Measurements from ENCODE around the gene SETBP1.

The SETBP1 gene

GRCh38 chr18:44723411-44723810 is 42.7 kb downstream of the SETBP1 start:
- peak overlapping the region; percentile 94 for H3K27ac Mint-ChIP-seq
- ATAC-seq (ENCODE audit: low read depth) (peak; percentile 68), DNase-seq (ENCODE audit: low spot score in 2 of 2) (peak in 1 of 2 donors; percentile 48)
- peaks cover 10% of the 10 kb centered on the region for H3K36me3 Mint-ChIP-seq
- H3K9me3 Mint-ChIP-seq: no peaks in the 10 kb centered on the region
- peak overlapping the region; percentile 65 for H3K4me3 Mint-ChIP-seq
- no peaks in the 10 kb centered on the region for H3K27me3 Mint-ChIP-seq
- peaks cover 87% of the 10 kb centered on the region for H3K4me1 Mint-ChIP-seq

- peak overlapping the region; percentile 94 for H3K27ac Mint-ChIP-seq
- peaks cover 87% of the 10 kb centered on the region for H3K4me1 Mint-ChIP-seq
- DNase-seq (ENCODE audit: low spot score in 2 of 2): no peak
- H3K4me3 Mint-ChIP-seq: peak overlapping the region; percentile 65
- ATAC-seq (ENCODE audit: low read depth): no peak
- no peaks in the 10 kb centered on the region for H3K27me3 Mint-ChIP-seq
- peaks cover 9% of the 10 kb centered on the region for H3K36me3 Mint-ChIP-seq
- H3K9me3 Mint-ChIP-seq: no peaks in the 10 kb centered on the region
These were observed 43.6 kb downstream of the SETBP1 start for GRCh38 chr18:44724105-44724778.

GRCh38 chr18:44725300-44726058 is 44.8 kb downstream of the SETBP1 start:
- peak; percentile 53 for ATAC-seq (ENCODE audit: low read depth)
- peaks cover 89% of the 10 kb centered on the region for H3K4me1 Mint-ChIP-seq
- H3K36me3 Mint-ChIP-seq: peaks cover 7% of the 10 kb centered on the region
- no peaks in the 10 kb centered on the region for H3K9me3 Mint-ChIP-seq
- peak in 1 of 2 donors; percentile 21 for DNase-seq (ENCODE audit: low spot score in 2 of 2)
- H3K27me3 Mint-ChIP-seq: no peaks in the 10 kb centered on the region
- peak overlapping the region; percentile 18 for H3K4me3 Mint-ChIP-seq
- H3K27ac Mint-ChIP-seq: peak overlapping the region; percentile 94

GRCh38 chr18:44726059-44726421 is 45.4 kb downstream of the SETBP1 start:
- no peak overlapping the region for H3K4me3 Mint-ChIP-seq
- H3K36me3 Mint-ChIP-seq: peaks cover 6% of the 10 kb centered on the region
- peaks cover 90% of the 10 kb centered on the region for H3K4me1 Mint-ChIP-seq
- DNase-seq (ENCODE audit: low spot score in 2 of 2): no peak
- ATAC-seq (ENCODE audit: low read depth): no peak
- no peaks in the 10 kb centered on the region for H3K27me3 Mint-ChIP-seq
- no peaks in the 10 kb centered on the region for H3K9me3 Mint-ChIP-seq
- H3K27ac Mint-ChIP-seq: peak overlapping the region; percentile 94

- DNase-seq (ENCODE audit: low spot score in 2 of 2) (no peak), ATAC-seq (ENCODE audit: low read depth) (no peak)
- Mint-ChIP-seq H3K9me3 (no peaks in the 10 kb centered on the region), H3K27me3 (no peaks in the 10 kb centered on the region), H3K4me3 (no peak overlapping the region), H3K4me1 (peaks cover 90% of the 10 kb centered on the region), H3K27ac (peak overlapping the region; percentile 94), H3K36me3 (peaks cover 6% of the 10 kb centered on the region)
These were observed 46.6 kb downstream of the SETBP1 start for GRCh38 chr18:44727291-44727690.

- Mint-ChIP-seq H3K27me3 (no peaks in the 10 kb centered on the region), H3K36me3 (peaks cover 10% of the 10 kb centered on the region), H3K27ac (peak overlapping the region; percentile 88), H3K4me3 (peak overlapping the region; percentile 43), H3K9me3 (no peaks in the 10 kb centered on the region), H3K4me1 (peaks cover 80% of the 10 kb centered on the region)
- no peak for DNase-seq (ENCODE audit: low spot score in 2 of 2)
- ATAC-seq (ENCODE audit: low read depth): peak; percentile 30
These were observed 49.0 kb downstream of the SETBP1 start for GRCh38 chr18:44729631-44730101.

- ATAC-seq (ENCODE audit: low read depth) (no peak), DNase-seq (ENCODE audit: low spot score in 2 of 2) (no peak)
- H3K4me1 Mint-ChIP-seq: peaks cover 78% of the 10 kb centered on the region
- peaks cover 11% of the 10 kb centered on the region for H3K36me3 Mint-ChIP-seq
- H3K27me3 Mint-ChIP-seq: no peaks in the 10 kb centered on the region
- peak overlapping the region; percentile 73 for H3K4me3 Mint-ChIP-seq
- H3K9me3 Mint-ChIP-seq: no peaks in the 10 kb centered on the region
- peak overlapping the region; percentile 88 for H3K27ac Mint-ChIP-seq
These were observed 50.3 kb downstream of the SETBP1 start for GRCh38 chr18:44730803-44731529.

- Mint-ChIP-seq H3K27me3 (no peaks in the 10 kb centered on the region), H3K4me1 (peaks cover 76% of the 10 kb centered on the region), H3K36me3 (peaks cover 13% of the 10 kb centered on the region), H3K9me3 (no peaks in the 10 kb centered on the region), H3K27ac (peak overlapping the region; percentile 88), H3K4me3 (peak overlapping the region; percentile 73)
- ATAC-seq (ENCODE audit: low read depth) (peak; percentile 80), DNase-seq (ENCODE audit: low spot score in 2 of 2) (peak in 1 of 2 donors; percentile 33)
These were observed 51.0 kb downstream of the SETBP1 start for GRCh38 chr18:44731530-44732237.

- ATAC-seq (ENCODE audit: low read depth) (no peak), DNase-seq (ENCODE audit: low spot score in 2 of 2) (no peak)
- peak overlapping the region; percentile 73 for H3K4me3 Mint-ChIP-seq
- no peaks in the 10 kb centered on the region for H3K27me3 Mint-ChIP-seq
- peaks cover 17% of the 10 kb centered on the region for H3K36me3 Mint-ChIP-seq
- peak overlapping the region; percentile 88 for H3K27ac Mint-ChIP-seq
- H3K4me1 Mint-ChIP-seq: peaks cover 75% of the 10 kb centered on the region
- no peaks in the 10 kb centered on the region for H3K9me3 Mint-ChIP-seq
These were observed 51.5 kb downstream of the SETBP1 start for GRCh38 chr18:44732238-44732563.

- H3K27me3 Mint-ChIP-seq: no peaks in the 10 kb centered on the region
These were observed 51.9 kb downstream of the SETBP1 start for GRCh38 chr18:44732599-44732998.

GRCh38 chr18:44733069-44733753 is 52.5 kb downstream of the SETBP1 start:
- ATAC-seq (ENCODE audit: low read depth): no peak
- H3K36me3 Mint-ChIP-seq: peaks cover 23% of the 10 kb centered on the region
- H3K27me3 Mint-ChIP-seq: no peaks in the 10 kb centered on the region
- H3K4me1 Mint-ChIP-seq: peaks cover 72% of the 10 kb centered on the region
- no peak overlapping the region for H3K4me3 Mint-ChIP-seq
- H3K27ac Mint-ChIP-seq: peak overlapping the region; percentile 56
- no peaks in the 10 kb centered on the region for H3K9me3 Mint-ChIP-seq
- DNase-seq (ENCODE audit: low spot score in 2 of 2): no peak

More at GRCh38 chr18:44732599-44732998, 51.9 kb downstream of the SETBP1 start:
- peaks cover 72% of the 10 kb centered on the region for H3K4me1 Mint-ChIP-seq
- H3K9me3 Mint-ChIP-seq: no peaks in the 10 kb centered on the region
- ATAC-seq (ENCODE audit: low read depth) (no peak), DNase-seq (ENCODE audit: low spot score in 2 of 2) (no peak)
- peaks cover 17% of the 10 kb centered on the region for H3K36me3 Mint-ChIP-seq
- H3K27ac Mint-ChIP-seq: peak overlapping the region; percentile 88
- peak overlapping the region; percentile 73 for H3K4me3 Mint-ChIP-seq

GRCh38 chr18:44733754-44734465 is 53.2 kb downstream of the SETBP1 start:
- peaks cover 68% of the 10 kb centered on the region for H3K4me1 Mint-ChIP-seq
- H3K27me3 Mint-ChIP-seq: no peaks in the 10 kb centered on the region
- no peak for DNase-seq (ENCODE audit: low spot score in 2 of 2)
- H3K4me3 Mint-ChIP-seq: no peak overlapping the region
- peaks cover 23% of the 10 kb centered on the region for H3K36me3 Mint-ChIP-seq
- H3K27ac Mint-ChIP-seq: peak overlapping the region; percentile 56
- H3K9me3 Mint-ChIP-seq: no peaks in the 10 kb centered on the region
- no peak for ATAC-seq (ENCODE audit: low read depth)

- no peak overlapping the region for H3K4me3 Mint-ChIP-seq
- no peaks in the 10 kb centered on the region for H3K9me3 Mint-ChIP-seq
- no peaks in the 10 kb centered on the region for H3K27me3 Mint-ChIP-seq
- peaks cover 66% of the 10 kb centered on the region for H3K4me1 Mint-ChIP-seq
- no peak overlapping the region for H3K27ac Mint-ChIP-seq
- ATAC-seq (ENCODE audit: low read depth): no peak
- no peak for DNase-seq (ENCODE audit: low spot score in 2 of 2)
- H3K36me3 Mint-ChIP-seq: peaks cover 30% of the 10 kb centered on the region
These were observed 54.4 kb downstream of the SETBP1 start for GRCh38 chr18:44735096-44735495.

Measured in memory B cell (primary cell).